Measurements from ENCODE around the gene ADAM19.

Gene ADAM19

GRCh38 chr5:157559301-157559700, 16.3 kb downstream of the ADAM19 start:
- Histone ChIP-seq H3K9me3 (ENCODE audit: control insufficient read depth, low read length) (no peaks in the 10 kb centered on the region), H3K27me3 (replicated peaks; ENCODE audit: control insufficient read depth, insufficient read depth, low read length) (no peaks in the 10 kb centered on the region), H3K4me1 (ENCODE audit: control insufficient read depth, insufficient read depth, low read length) (peaks cover 30% of the 10 kb centered on the region), H3K4me3 (ENCODE audit: low read length) (no peak overlapping the region), H3K36me3 (ENCODE audit: control insufficient read depth, insufficient read depth, low read length, severe bottlenecking) (no peaks in the 10 kb centered on the region), H3K9ac (ENCODE audit: low read length) (no peak overlapping the region)
- peak; percentile 73 for DNase-seq (ENCODE audit: low read depth)

- Histone ChIP-seq H3K36me3 (ENCODE audit: control insufficient read depth, insufficient read depth, low read length, severe bottlenecking) (no peaks in the 10 kb centered on the region), H3K27me3 (replicated peaks; ENCODE audit: control insufficient read depth, insufficient read depth, low read length) (no peaks in the 10 kb centered on the region), H3K4me1 (ENCODE audit: control insufficient read depth, insufficient read depth, low read length) (peaks cover 32% of the 10 kb centered on the region), H3K4me3 (ENCODE audit: low read length) (no peak overlapping the region), H3K9ac (ENCODE audit: low read length) (no peak overlapping the region), H3K9me3 (ENCODE audit: control insufficient read depth, low read length) (no peaks in the 10 kb centered on the region)
- DNase-seq (ENCODE audit: low read depth), result no peak
Measured at GRCh38 chr5:157558681-157559080, 16.9 kb downstream of the ADAM19 start.

GRCh38 chr5:157558041-157558595, 17.5 kb downstream of the ADAM19 start:
- Histone ChIP-seq H3K4me3 (ENCODE audit: low read length) (no peak overlapping the region), H3K36me3 (ENCODE audit: control insufficient read depth, insufficient read depth, low read length, severe bottlenecking) (no peaks in the 10 kb centered on the region), H3K4me1 (ENCODE audit: control insufficient read depth, insufficient read depth, low read length) (peaks cover 29% of the 10 kb centered on the region), H3K9me3 (ENCODE audit: control insufficient read depth, low read length) (no peaks in the 10 kb centered on the region), H3K27me3 (replicated peaks; ENCODE audit: control insufficient read depth, insufficient read depth, low read length) (no peaks in the 10 kb centered on the region), H3K9ac (ENCODE audit: low read length) (no peak overlapping the region)
- peak; percentile 83 for DNase-seq (ENCODE audit: low read depth)

- no peaks in the 10 kb centered on the region for H3K27me3 ChIP-seq (replicated peaks; ENCODE audit: control insufficient read depth, insufficient read depth, low read length)
- DNase-seq (ENCODE audit: low read depth), result no peak
- H3K4me1 ChIP-seq (ENCODE audit: control insufficient read depth, insufficient read depth, low read length), result peaks cover 29% of the 10 kb centered on the region
- H3K9ac ChIP-seq (ENCODE audit: low read length), result no peak overlapping the region
- H3K9me3 ChIP-seq (ENCODE audit: control insufficient read depth, low read length), result no peaks in the 10 kb centered on the region
- H3K36me3 ChIP-seq (ENCODE audit: control insufficient read depth, insufficient read depth, low read length, severe bottlenecking), result no peaks in the 10 kb centered on the region
- H3K4me3 ChIP-seq (ENCODE audit: low read length), result no peak overlapping the region
Measured at GRCh38 chr5:157556615-157557418, 18.8 kb downstream of the ADAM19 start.

GRCh38 chr5:157555037-157555640, 20.4 kb downstream of the ADAM19 start:
- H3K36me3 ChIP-seq (ENCODE audit: control insufficient read depth, insufficient read depth, low read length, severe bottlenecking), result no peaks in the 10 kb centered on the region
- no peak overlapping the region for H3K9ac ChIP-seq (ENCODE audit: low read length)
- H3K4me1 ChIP-seq (ENCODE audit: control insufficient read depth, insufficient read depth, low read length), result peaks cover 29% of the 10 kb centered on the region
- H3K9me3 ChIP-seq (ENCODE audit: control insufficient read depth, low read length), result no peaks in the 10 kb centered on the region
- no peak overlapping the region for H3K4me3 ChIP-seq (ENCODE audit: low read length)
- no peak for DNase-seq (ENCODE audit: low read depth)
- H3K27me3 ChIP-seq (replicated peaks; ENCODE audit: control insufficient read depth, insufficient read depth, low read length), result no peaks in the 10 kb centered on the region

- Histone ChIP-seq H3K9ac (ENCODE audit: low read length) (no peak overlapping the region), H3K9me3 (ENCODE audit: control insufficient read depth, low read length) (no peaks in the 10 kb centered on the region), H3K4me3 (ENCODE audit: low read length) (no peak overlapping the region), H3K36me3 (ENCODE audit: control insufficient read depth, insufficient read depth, low read length, severe bottlenecking) (no peaks in the 10 kb centered on the region), H3K4me1 (ENCODE audit: control insufficient read depth, insufficient read depth, low read length) (peaks cover 32% of the 10 kb centered on the region), H3K27me3 (replicated peaks; ENCODE audit: control insufficient read depth, insufficient read depth, low read length) (no peaks in the 10 kb centered on the region)
- no peak for DNase-seq (ENCODE audit: low read depth)
Measured at GRCh38 chr5:157554179-157555036, 21.2 kb downstream of the ADAM19 start.

- no peaks in the 10 kb centered on the region for H3K36me3 ChIP-seq (ENCODE audit: control insufficient read depth, insufficient read depth, low read length, severe bottlenecking)
Measured at GRCh38 chr5:157552650-157553049, 22.9 kb downstream of the ADAM19 start.

GRCh38 chr5:157550663-157551062, 24.9 kb downstream of the ADAM19 start:
- H3K36me3 ChIP-seq (ENCODE audit: control insufficient read depth, insufficient read depth, low read length, severe bottlenecking), result no peaks in the 10 kb centered on the region
- no peaks in the 10 kb centered on the region for H3K9me3 ChIP-seq (ENCODE audit: control insufficient read depth, low read length)
- H3K27me3 ChIP-seq (replicated peaks; ENCODE audit: control insufficient read depth, insufficient read depth, low read length), result no peaks in the 10 kb centered on the region
- peaks cover 54% of the 10 kb centered on the region for H3K4me1 ChIP-seq (ENCODE audit: control insufficient read depth, insufficient read depth, low read length)
- no peak overlapping the region for H3K9ac ChIP-seq (ENCODE audit: low read length)
- no peak for DNase-seq (ENCODE audit: low read depth)
- H3K4me3 ChIP-seq (ENCODE audit: low read length), result no peak overlapping the region

More at GRCh38 chr5:157552650-157553049, 22.9 kb downstream of the ADAM19 start:
- peaks cover 34% of the 10 kb centered on the region for H3K4me1 ChIP-seq (ENCODE audit: control insufficient read depth, insufficient read depth, low read length)
- H3K27me3 ChIP-seq (replicated peaks; ENCODE audit: control insufficient read depth, insufficient read depth, low read length), result no peaks in the 10 kb centered on the region
- no peak overlapping the region for H3K4me3 ChIP-seq (ENCODE audit: low read length)
- DNase-seq (ENCODE audit: low read depth), result no peak
- no peaks in the 10 kb centered on the region for H3K9me3 ChIP-seq (ENCODE audit: control insufficient read depth, low read length)
- H3K9ac ChIP-seq (ENCODE audit: low read length), result no peak overlapping the region

- H3K4me1 ChIP-seq (ENCODE audit: control insufficient read depth, insufficient read depth, low read length), result peaks cover 55% of the 10 kb centered on the region
- H3K36me3 ChIP-seq (ENCODE audit: control insufficient read depth, insufficient read depth, low read length, severe bottlenecking), result no peaks in the 10 kb centered on the region
Measured at GRCh38 chr5:157549954-157550549, 25.5 kb downstream of the ADAM19 start.

GRCh38 chr5:157549283-157549629, 26.3 kb downstream of the ADAM19 start:
- H3K36me3 ChIP-seq (ENCODE audit: control insufficient read depth, insufficient read depth, low read length, severe bottlenecking), result no peaks in the 10 kb centered on the region
- H3K9ac ChIP-seq (ENCODE audit: low read length), result no peak overlapping the region
- DNase-seq (ENCODE audit: low read depth), result no peak
- H3K9me3 ChIP-seq (ENCODE audit: control insufficient read depth, low read length), result no peaks in the 10 kb centered on the region
- H3K4me3 ChIP-seq (ENCODE audit: low read length), result peak overlapping the region; percentile 64
- no peaks in the 10 kb centered on the region for H3K27me3 ChIP-seq (replicated peaks; ENCODE audit: control insufficient read depth, insufficient read depth, low read length)
- H3K4me1 ChIP-seq (ENCODE audit: control insufficient read depth, insufficient read depth, low read length), result peaks cover 50% of the 10 kb centered on the region

More at GRCh38 chr5:157549954-157550549, 25.5 kb downstream of the ADAM19 start:
- Histone ChIP-seq H3K9ac (ENCODE audit: low read length) (no peak overlapping the region), H3K4me3 (ENCODE audit: low read length) (no peak overlapping the region), H3K27me3 (replicated peaks; ENCODE audit: control insufficient read depth, insufficient read depth, low read length) (no peaks in the 10 kb centered on the region), H3K9me3 (ENCODE audit: control insufficient read depth, low read length) (no peaks in the 10 kb centered on the region)
- no peak for DNase-seq (ENCODE audit: low read depth)
